ENCODE data around the gene FNDC3B. TPM values are rescaled to one million over a fixed set of nuclear protein-coding genes. Genes with fewer than 3 reads are reported as not detected.

The FNDC3B gene
- total RNA-seq, 4 donors from 2014 or later: 131 to 179 (median 170) TPM

DNA sequence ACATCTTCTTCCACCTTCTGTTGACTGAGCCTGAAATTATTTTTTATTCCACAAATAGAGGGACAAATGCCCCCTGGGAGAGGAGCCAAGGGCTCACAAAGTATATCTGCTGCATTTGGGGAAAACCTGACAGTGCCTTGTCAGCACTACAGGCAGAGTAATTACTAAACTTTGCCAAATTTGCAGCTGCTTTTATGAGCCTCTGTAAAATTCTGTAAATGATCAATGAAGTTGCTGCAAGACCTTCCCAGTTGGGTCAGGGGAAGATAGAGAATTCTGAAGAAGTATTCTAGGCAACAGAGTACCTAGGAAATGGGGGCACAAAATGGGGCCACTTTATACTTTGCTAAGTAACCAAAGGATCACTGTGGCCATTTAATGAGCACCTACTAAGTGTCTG lies 398.3 kb downstream of the FNDC3B start:
- TF ChIP-seq, protein P1, sequence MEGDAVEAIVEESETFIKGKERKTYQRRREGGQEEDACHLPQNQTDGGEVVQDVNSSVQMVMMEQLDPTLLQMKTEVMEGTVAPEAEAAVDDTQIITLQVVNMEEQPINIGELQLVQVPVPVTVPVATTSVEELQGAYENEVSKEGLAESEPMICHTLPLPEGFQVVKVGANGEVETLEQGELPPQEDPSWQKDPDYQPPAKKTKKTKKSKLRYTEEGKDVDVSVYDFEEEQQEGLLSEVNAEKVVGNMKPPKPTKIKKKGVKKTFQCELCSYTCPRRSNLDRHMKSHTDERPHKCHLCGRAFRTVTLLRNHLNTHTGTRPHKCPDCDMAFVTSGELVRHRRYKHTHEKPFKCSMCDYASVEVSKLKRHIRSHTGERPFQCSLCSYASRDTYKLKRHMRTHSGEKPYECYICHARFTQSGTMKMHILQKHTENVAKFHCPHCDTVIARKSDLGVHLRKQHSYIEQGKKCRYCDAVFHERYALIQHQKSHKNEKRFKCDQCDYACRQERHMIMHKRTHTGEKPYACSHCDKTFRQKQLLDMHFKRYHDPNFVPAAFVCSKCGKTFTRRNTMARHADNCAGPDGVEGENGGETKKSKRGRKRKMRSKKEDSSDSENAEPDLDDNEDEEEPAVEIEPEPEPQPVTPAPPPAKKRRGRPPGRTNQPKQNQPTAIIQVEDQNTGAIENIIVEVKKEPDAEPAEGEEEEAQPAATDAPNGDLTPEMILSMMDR (IDR thresholded peaks at IDR 0.05; ENCODE audit: low read depth): no peak

DNA sequence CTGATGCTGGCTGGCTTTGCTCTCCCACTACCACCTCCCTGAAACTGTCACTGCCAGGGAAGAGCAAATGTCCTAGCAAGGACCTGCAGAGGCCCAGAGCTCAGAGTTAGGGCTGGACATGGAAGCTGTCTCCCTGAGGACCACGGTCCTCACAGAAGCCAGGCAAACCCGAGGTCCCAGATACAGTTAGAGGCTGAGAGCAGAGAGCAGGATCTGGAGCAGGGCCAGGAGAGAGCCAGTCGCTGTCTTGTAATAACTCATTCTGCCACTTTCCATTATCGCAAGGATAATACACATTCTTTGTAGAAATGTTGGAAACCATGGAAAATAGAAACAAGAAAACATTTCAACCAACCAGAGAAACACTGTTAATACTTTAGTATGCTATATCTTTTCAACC lies 398.8 kb downstream of the FNDC3B start:
- TF ChIP-seq, protein P1 (IDR thresholded peaks at IDR 0.05; ENCODE audit: low read depth): no peak

DNA sequence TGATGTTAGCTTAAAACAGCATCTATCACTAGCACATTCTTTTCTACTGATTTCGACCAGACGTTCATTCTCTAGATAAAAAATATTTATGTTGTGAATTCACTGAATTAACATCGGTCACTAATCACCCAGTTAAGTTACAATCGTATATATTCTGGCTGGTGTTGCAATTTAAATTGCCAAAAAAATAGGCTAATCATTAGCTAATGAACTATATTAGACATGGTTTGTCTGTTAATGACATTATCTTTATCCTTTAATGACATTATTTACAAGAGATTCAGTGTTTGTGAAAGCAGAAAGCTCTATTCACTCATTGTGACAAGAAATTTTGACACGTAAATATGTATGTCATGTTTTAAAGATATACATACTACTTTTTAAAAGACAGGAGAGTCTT lies 402.2 kb downstream of the FNDC3B start:
- TF ChIP-seq, protein P1 (IDR thresholded peaks at IDR 0.05; ENCODE audit: low read depth): no peak

DNA sequence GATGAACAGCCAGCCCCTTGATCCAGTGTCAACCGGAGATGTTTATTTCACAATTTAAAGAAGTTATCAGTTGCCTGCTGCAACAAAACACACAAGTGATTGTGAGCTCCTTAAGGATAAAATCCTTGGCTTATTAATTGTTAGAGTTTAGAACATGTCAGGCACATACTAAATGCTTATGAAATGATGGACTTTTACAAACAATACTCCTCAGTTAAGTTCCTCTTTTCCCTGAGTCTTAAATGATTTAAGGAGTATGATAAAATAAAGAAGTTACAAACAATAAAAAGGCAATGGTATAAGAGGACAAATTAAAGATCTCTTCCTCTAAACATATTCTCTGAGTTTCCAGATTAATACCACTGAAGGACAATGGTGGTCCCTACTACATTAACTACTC lies 403.2 kb downstream of the FNDC3B start:
- TF ChIP-seq, protein P1 (IDR thresholded peaks at IDR 0.05; ENCODE audit: low read depth): no peak

DNA sequence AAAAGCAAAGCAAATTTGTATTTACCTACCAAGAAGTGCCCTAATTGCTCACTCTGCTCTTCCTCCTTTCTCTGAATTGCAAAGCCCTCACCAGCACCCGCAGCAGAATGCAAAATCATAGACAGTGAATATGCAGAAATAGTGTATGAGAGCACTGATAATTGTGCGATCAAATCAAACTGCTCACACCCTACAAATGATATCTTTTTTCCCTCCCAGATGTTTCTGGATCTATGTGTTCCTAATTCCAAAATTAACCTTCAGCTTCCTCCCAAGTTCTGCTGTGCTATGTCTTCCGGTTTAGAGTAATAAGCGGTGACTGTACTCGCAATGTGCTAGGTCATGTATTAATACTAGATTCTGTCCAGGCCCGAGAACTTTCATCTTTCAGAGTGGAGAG lies 405.4 kb downstream of the FNDC3B start:
- TF ChIP-seq, protein P1 (IDR thresholded peaks at IDR 0.05; ENCODE audit: low read depth): no peak

DNA sequence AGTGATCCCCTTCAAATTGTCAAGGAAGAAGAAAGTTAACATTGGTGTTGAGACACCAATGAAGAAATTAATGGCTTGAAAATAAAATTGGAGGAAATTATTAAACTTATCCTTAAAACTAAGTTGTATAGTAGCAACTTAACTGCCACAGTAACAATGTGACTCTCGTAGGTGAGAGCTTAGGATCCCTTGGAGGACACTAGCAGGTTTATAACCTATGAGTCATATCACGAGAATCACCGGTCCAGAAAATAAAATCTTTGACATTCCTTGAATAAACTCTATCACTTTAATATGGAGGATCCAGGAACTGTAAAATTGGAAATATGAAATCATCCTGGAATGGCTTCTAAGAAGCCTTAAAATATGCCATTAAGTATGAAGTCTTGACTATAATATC lies 406.8 kb downstream of the FNDC3B start:
- TF ChIP-seq, protein P1 (IDR thresholded peaks at IDR 0.05; ENCODE audit: low read depth): no peak

DNA sequence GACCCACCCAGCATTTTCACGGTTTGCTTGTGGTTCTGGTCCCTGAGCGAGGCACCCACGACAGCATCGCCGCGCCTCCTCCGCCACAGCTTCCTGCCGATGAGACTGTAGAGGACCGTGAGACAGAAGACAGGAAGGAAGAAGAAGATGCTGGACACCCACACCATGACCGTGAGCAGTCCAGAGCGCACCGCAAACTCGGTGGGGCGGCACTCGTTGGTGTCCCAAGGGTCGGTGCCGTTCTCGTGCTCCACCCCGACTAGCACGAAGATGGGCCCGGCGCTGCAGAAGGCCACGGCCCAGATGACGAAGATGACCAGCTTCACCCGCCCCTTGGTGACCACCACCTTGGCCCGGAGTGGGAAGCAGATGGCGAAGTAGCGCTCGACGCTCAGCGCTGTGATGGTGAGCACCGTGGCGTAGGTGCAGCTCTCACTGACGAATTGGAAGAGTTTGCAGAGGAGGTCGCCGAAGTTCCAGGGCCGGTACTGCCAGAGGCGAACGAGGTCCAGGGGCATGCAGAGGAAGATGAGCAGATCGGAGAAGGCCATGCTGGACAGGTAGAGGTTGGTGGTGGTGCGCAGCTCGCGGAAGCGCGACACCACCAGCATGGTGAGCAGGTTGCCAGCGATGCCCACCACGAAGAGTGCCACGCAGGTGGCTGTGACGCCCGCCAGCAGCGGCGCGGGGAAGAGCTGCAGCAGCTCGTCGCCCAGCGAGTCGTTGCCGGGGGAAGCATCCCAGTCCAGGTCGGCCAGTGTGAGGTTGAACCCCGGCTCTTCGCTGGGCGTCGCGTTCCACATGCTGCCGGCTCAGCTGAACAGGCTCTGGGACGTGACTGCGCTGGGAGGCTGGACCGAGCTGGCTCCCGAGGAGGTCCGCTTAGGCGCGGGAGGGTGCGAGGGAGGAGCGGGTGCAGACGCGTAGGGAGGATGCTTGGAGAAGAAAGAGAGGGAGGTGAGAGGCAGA lies 408.5 kb downstream of the FNDC3B start, which contains the start of gene GHSR:
TSS of gene GHSR (minus strand) at position 846 of the 969 bp plus-strand sequence. CDS start at position 803, 43 bp downstream.
- TF ChIP-seq, protein P1 (IDR thresholded peaks at IDR 0.05; ENCODE audit: low read depth): no peak
